Smooth muscle cell (in vitro differentiated cells): Measurements from ENCODE around the gene QPCT. TPM values are rescaled to one million over a fixed set of nuclear protein-coding genes. Genes with fewer than 3 reads are reported as not detected.

ENCODE experiments used
- DNase-seq: peaks from one replicate; lab custom pipeline; 2025; ENCODE audit not compliant: unreplicated experiment; lab: John Stamatoyannopoulos, UW
- H2AFZ ChIP-seq: fragments of 200-600 bp; sonication (generic); 2 replicates; pipeline ENCODE4 v1.6.0; 2016; ENCODE audit warnings: antibody characterized with exemption, low read depth, mild to moderate bottlenecking
- H3F3A ChIP-seq: fragments of 200-600 bp; sonication (generic); 2 replicates; pipeline ENCODE4 v1.6.0; 2017; ENCODE audit warnings: antibody characterized with exemption, low read depth
- H3K27ac ChIP-seq: fragments of 200-600 bp; sonication (generic); 2 replicates; pipeline ENCODE4 v1.5.1; 2016; ENCODE audit warnings: low read depth, mild to moderate bottlenecking
- H3K27me3 ChIP-seq: fragments of 200-600 bp; sonication (generic); 2 replicates; pipeline ENCODE4 v1.6.1; 2016; ENCODE audit warnings: low read depth, mild to moderate bottlenecking
- H3K36me3 ChIP-seq: fragments of 200-600 bp; sonication (generic); 2 replicates; pipeline ENCODE4 v1.5.1; 2016; ENCODE audit warnings: low read depth
- H3K4me1 ChIP-seq: fragments of 200-600 bp; sonication (generic); 2 replicates; pipeline ENCODE4 v1.5.1; 2016; ENCODE audit warnings: low read depth
- H3K4me2 ChIP-seq: fragments of 200-600 bp; sonication (generic); 2 replicates; pipeline ENCODE4 v1.6.0; 2016; ENCODE audit warnings: mild to moderate bottlenecking
- H3K4me3 ChIP-seq: fragments of 200-600 bp; sonication (generic); 2 replicates; pipeline ENCODE4 v1.5.1; 2016; ENCODE audit warnings: mild to moderate bottlenecking
- H3K79me2 ChIP-seq: fragments of 200-600 bp; sonication (generic); 2 replicates; pipeline ENCODE4 v1.6.0; 2016; ENCODE audit warnings: low read depth, mild to moderate bottlenecking
- H3K9ac ChIP-seq: fragments of 200-600 bp; sonication (generic); 2 replicates; pipeline ENCODE4 v1.6.0; 2016; ENCODE audit warnings: low read depth
- H3K9me3 ChIP-seq: fragments of 200-600 bp; sonication (generic); replicated peaks from 2 replicates; pipeline ENCODE4 v1.5.1; 2016; ENCODE audit warnings: low read depth
- H4K20me1 ChIP-seq: fragments of 200-600 bp; sonication (generic); 2 replicates; pipeline ENCODE4 v1.6.0; 2016; ENCODE audit warnings: low read depth
- WGBS: methylation state at CpG from one replicate; pipeline ENCODE4 v1.1.7; 2016; ENCODE audit warnings: low lambda C conversion rate; 5-methylcytosine and 5-hydroxymethylcytosine counted together
- polyA plus RNA-seq: library from polyadenylated mRNA; unstranded; fragments of >200 nt; fragmentation: Nextera tagmentation; extraction: Ambion mirVana; gene quantifications from 2 replicates; pipeline ENCODE4 v1.2.1, GENCODE V29; 2016
- small RNA-seq: library from RNA; depleted of rRNA; stranded (forward); fragments of <200 nt; gene quantifications from one replicate; pipeline ENCODE3, GENCODE V24; 2014
- total RNA-seq: library from RNA; depleted of rRNA; stranded (reverse); fragments of >200 nt; gene quantifications from 2 replicates; pipeline ENCODE4 v1.2.3, GENCODE V29; 2014
- TF ChIP-seq, protein P1 (sequence below): fragments of 200-600 bp; sonication (generic); IDR thresholded peaks from 2 replicates; pipeline ENCODE4 v1.5.1; 2017; ENCODE audit warnings: borderline replicate concordance, mild to moderate bottlenecking, antibody characterized with exemption; ENCODE audit not compliant: insufficient read depth, poor library complexity, severe bottlenecking

The QPCT gene
- total and polyA plus RNA-seq, 2 experiments from 2014 or later = 0.58 to 2.0 TPM

DNA sequence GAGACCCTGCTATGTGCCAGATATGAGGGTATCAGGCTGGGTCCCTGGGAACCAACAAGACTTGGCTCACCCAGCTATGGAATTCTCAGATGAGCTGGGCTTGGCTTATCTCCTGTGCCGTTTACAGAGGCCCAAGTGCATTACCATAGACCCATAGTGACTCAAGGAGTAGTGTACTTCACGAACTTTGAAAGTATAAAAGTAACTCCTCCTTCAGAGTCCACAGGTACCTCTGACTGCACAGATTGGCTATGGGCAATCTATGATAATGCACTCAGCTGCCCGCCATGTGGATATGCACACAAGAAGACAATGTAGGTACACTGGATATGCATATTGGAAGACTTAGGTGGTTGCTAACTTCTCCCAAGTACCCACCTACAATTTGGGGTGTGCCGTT, 78.4 kb downstream of the QPCT start:
- Histone ChIP-seq H3K36me3 (no peaks in the 10 kb centered on the region), H2AFZ (no peak overlapping the region), H3K4me2 (no peak overlapping the region), H3K4me3 (no peak overlapping the region), H3K79me2 (no peaks in the 10 kb centered on the region), H3K27me3 (no peaks in the 10 kb centered on the region), H3K9ac (no peak overlapping the region), H3F3A (no peaks in the 10 kb centered on the region), H3K9me3 (no peaks in the 10 kb centered on the region), H3K27ac (no peak overlapping the region), H3K4me1 (no peaks in the 10 kb centered on the region), H4K20me1 (no peaks in the 10 kb centered on the region)
- TF ChIP-seq, protein P1, sequence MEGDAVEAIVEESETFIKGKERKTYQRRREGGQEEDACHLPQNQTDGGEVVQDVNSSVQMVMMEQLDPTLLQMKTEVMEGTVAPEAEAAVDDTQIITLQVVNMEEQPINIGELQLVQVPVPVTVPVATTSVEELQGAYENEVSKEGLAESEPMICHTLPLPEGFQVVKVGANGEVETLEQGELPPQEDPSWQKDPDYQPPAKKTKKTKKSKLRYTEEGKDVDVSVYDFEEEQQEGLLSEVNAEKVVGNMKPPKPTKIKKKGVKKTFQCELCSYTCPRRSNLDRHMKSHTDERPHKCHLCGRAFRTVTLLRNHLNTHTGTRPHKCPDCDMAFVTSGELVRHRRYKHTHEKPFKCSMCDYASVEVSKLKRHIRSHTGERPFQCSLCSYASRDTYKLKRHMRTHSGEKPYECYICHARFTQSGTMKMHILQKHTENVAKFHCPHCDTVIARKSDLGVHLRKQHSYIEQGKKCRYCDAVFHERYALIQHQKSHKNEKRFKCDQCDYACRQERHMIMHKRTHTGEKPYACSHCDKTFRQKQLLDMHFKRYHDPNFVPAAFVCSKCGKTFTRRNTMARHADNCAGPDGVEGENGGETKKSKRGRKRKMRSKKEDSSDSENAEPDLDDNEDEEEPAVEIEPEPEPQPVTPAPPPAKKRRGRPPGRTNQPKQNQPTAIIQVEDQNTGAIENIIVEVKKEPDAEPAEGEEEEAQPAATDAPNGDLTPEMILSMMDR = no peak
- 90% methylated on average over 4 of the region's 4 CpGs for WGBS
- no peak for DNase-seq

Small RNA genes lying within 50 kb of the gene (small RNA-seq; reads per million reads assigned to genes)
- gene RNU6-939P = not detected

Other genes with a start within 250 kb of the QPCT start
- 24.6 and 32.9 TPM in 2 replicates for gene EIF2AK2, start 187.7 kb upstream of the QPCT start, total RNA-seq
- 21.0 and 25.1 TPM in 2 replicates for gene EIF2AK2, start 187.7 kb upstream of the QPCT start, polyA plus RNA-seq
- not detected in 2 replicates for gene SULT6B1, start 156.0 kb upstream of the QPCT start, total RNA-seq
- gene SULT6B1, start 156.0 kb upstream of the QPCT start, polyA plus RNA-seq = not detected in 2 replicates
- gene CEBPZOS, start 148.1 kb upstream of the QPCT start, total RNA-seq = 9.5 and 10.8 TPM in 2 replicates
- gene CEBPZOS, start 148.1 kb upstream of the QPCT start, polyA plus RNA-seq = 7.8 and 10.1 TPM in 2 replicates
- gene CEBPZ, start 113.0 kb upstream of the QPCT start, total RNA-seq = 41.8 and 51.4 TPM in 2 replicates
- 18.9 and 19.1 TPM in 2 replicates for gene CEBPZ, start 113.0 kb upstream of the QPCT start, polyA plus RNA-seq
- 14.5 and 46.9 TPM in 2 replicates for gene NDUFAF7, start 113.0 kb upstream of the QPCT start, total RNA-seq
- 13.4 and 16.5 TPM in 2 replicates for gene NDUFAF7, start 113.0 kb upstream of the QPCT start, polyA plus RNA-seq
- gene PRKD3, start 19.8 kb upstream of the QPCT start, total RNA-seq = 62.0 and 73.4 TPM in 2 replicates
- gene PRKD3, start 19.8 kb upstream of the QPCT start, polyA plus RNA-seq = 18.5 and 18.8 TPM in 2 replicates